Midbrain (tissue), 1 donor: ENCODE data around the gene EDARADD.
"Not testable (repeated sequence)": the region's sequence is repeated elsewhere in the genome, so short reads cannot be mapped to it uniquely, and the experiment has no call there.

Experiments used
- DNase-seq: peaks from one replicate; lab custom pipeline; 2025; lab: John Stamatoyannopoulos, UW

The EDARADD gene

GRCh38 chr1:236433819-236434315, 39.8 kb downstream of the EDARADD start:
- DNase-seq, result no peak

GRCh38 chr1:236438614-236439013, 44.5 kb downstream of the EDARADD start:
- DNase-seq, result no peak

DNA sequence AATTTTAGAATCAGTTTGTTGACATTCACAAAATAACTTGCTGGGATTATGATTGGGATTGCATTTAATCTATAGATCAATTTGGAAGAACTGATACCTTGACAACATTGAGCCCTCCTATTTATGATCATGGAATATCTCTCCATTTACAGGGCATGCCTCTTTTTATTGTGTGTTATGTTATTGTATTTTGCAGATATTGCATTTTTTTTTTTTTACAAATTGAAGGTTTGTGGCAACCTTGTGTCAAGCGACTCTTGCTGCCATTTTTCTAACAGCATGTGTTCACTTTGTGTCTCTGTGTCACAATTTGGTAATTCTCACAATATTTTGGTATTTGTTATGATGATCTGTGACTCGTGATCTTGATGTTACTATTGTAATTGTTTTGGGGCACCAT, 46.3 kb downstream of the EDARADD start:
- DNase-seq, result no peak

GRCh38 chr1:236450779-236451178, 56.7 kb downstream of the EDARADD start:
- DNase-seq, result no peak

GRCh38 chr1:236451796-236452373, 57.8 kb downstream of the EDARADD start:
- DNase-seq, result no peak

- DNase-seq, result no peak
These were observed 61.2 kb downstream of the EDARADD start for GRCh38 chr1:236455243-236455642.

DNA sequence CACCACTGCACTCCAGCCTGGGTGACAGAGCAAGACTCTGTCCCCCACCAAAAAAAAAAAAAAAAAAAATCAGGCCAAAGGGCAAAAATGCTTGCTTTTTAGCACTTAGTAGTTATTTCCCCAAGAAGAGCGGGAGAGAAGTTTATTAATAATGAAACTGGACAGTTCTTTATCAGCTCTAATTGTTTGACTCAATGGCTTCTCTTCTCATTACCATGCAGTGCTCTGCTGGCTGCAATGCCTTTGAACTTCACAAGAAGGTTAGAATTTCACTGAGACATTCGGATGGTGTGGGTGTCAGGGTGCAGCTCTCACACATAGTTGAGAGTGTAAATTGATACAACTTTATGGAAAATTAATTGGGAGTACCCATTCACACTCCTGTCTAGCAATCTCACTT, 63.7 kb downstream of the EDARADD start:
- DNase-seq, result no peak

- no peak for DNase-seq
These were observed 64.9 kb downstream of the EDARADD start for GRCh38 chr1:236458996-236459395.

DNA sequence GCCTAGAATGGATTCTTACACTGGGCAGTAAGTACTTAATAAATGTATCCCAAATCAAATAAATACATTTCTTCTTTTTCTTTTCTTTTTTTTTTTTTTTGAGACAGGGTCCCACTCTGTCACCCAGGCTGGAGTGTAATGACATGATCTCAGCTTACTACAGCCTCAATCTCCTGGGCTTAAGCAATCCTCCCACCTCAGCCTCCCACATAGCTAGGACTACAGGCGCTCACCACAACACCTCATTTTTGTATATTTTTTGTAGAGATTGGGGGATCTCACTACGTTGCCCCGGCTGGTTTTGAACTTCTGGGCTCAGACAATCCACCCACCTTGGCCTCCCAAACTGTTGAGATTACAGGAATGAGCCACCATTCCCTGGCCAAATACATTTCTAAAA, 66.0 kb downstream of the EDARADD start:
- no peak for DNase-seq

- not testable (repeated sequence) for DNase-seq
These were observed 70.1 kb downstream of the EDARADD start for GRCh38 chr1:236464197-236464596.

DNA sequence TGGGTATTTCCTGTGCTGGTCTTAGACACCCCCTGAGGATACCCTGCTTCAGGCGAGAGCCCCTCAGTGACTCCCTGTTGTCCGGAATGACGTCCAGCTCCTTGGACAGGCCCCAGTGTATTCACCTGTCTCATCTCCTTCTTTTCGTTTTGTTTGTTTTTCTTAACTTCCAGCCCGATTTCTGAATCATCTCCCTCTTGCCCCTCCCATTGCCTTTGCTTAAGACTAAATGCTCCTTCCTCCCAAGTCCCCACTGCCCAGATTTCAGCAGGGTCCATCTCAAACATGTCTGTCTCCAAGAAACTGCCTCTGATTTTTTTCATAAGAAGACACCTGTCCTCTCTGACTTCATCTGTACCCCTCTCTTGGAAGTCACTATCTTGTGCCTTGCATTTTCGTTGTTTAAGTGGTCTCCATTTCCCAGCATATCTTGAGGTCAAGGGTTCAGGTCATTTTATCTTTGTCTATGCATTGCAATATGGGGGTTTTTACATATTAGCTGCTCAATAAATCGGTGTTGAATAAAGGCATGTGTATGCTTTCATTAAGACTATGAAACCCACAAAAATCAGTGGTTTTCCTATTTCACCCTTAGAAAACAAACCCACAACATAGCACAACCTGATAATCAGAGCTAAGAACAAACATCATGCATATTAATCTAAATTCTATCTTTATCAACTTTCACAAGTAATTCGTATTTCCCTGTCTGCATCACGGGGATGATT, 71.3 kb downstream of the EDARADD start:
- no peak for DNase-seq

- DNase-seq, result no peak
These were observed 71.8 kb downstream of the EDARADD start for GRCh38 chr1:236465959-236466303.

- no peak for DNase-seq
These were observed 73.2 kb downstream of the EDARADD start for GRCh38 chr1:236467327-236467641.

GRCh38 chr1:236468625-236469024, 74.5 kb downstream of the EDARADD start:
- no peak for DNase-seq

DNA sequence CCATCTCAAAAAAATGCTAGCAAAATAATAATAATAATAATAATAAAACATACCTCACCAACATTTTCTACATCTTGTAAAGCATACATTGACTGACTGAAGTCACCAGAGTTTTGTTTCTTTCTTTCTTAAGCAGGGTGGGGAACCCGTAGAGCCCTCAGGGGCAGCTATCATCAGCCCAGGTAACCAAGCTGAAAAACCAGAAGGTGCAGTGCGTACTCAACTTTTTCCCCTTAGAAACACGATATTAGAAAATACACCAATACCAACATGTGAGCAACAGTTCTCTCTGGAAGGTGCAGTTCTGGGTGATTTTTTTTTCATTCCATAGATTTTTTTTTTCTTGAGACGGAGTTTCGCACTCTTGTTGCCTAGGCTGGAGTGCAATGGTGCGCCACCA, 75.4 kb downstream of the EDARADD start:
- DNase-seq, result no peak

GRCh38 chr1:236471096-236471495, 77.0 kb downstream of the EDARADD start:
- no peak for DNase-seq

GRCh38 chr1:236471653-236472052, 77.6 kb downstream of the EDARADD start:
- no peak for DNase-seq

GRCh38 chr1:236472850-236473788, 79.0 kb downstream of the EDARADD start:
- DNase-seq, result no peak

DNA sequence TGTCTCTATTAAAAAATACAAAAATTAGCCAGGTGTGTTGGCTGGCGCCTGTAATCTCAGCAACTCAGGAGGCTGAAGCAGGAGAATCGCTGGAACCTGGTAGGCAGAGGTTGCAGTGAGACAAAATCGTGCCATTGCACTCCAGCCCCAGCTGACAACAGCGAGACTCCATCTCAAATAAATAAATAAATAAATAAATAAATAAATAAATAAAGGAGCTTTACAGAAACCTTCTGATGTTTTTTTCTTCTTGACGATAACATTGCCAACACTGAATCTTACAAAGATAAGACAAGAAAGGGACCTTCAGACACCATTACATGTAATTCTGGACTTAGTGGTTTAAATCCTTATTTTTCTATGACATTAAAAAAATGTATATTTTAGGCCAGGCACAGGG, 81.9 kb downstream of the EDARADD start:
- DNase-seq, result no peak

DNA sequence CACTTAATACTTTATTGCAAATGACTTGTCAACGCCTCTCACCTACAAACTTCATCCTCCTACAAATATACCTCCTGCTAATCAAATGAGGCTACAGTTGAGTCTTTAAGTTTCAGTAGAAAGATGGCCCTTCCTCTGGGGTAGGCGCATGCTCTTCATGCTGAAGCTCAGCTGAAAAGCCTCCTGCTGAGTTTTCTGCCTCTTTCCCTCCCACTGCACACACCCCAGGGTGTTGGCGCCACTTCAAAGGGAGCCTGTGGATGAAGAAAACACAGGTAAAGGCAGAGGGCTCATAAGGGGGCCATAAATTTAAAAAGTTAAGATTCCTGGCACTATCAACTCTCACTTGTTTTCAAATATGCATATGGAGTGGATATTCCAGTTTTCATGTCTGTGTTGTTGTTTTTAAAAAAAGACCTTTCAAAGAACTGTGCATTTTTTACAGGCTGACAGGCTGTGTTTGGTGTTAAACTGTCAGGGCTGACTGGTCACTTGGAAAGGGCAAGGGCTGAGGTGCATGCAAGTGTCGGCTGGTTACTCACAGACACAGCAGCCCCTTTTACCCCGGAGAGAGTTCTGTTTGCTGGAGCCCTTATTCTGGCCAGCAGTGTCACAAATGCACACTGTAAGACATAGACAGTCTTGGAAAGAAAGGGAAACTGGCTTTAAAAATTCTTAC, 86.8 kb downstream of the EDARADD start:
- no peak for DNase-seq

GRCh38 chr1:236484310-236484971, 90.4 kb downstream of the EDARADD start:
- DNase-seq, result peak; percentile 13
